SH-SY5Y (cell line): ENCODE data around the gene PRKAR2A.

Experiments
- GATA2 ChIP-seq: IDR thresholded peaks from 2 replicates; pipeline ENCODE4 v1.6.1; 2011; ENCODE audit warnings: mild to moderate bottlenecking, low read depth, low read length
- GATA3 ChIP-seq: IDR thresholded peaks from 2 replicates; pipeline ENCODE4 v1.6.1; 2011; ENCODE audit warnings: low read depth, mild to moderate bottlenecking, low read length, moderate library complexity

The PRKAR2A gene

DNA sequence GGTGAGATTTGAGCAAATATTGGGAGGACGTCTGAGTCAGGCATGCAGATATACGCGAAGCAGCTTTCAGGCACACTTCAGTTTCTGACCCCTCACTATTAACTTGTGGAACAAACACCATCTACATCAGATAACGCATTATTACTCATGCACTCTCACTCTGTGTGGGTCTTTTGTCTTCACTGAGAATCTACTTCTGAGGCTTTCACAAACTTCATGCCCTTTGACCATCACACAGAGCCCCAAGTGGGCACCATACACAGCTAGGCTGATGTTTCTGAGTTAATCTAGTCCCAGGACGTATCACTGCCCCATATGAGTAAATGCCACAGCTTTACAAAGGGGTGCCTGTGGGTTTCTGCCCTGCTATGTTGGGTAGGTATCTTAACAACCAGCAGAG is 91.0 kb downstream of the PRKAR2A start:
- TF ChIP-seq GATA2 (no peak), GATA3 (no peak)

DNA sequence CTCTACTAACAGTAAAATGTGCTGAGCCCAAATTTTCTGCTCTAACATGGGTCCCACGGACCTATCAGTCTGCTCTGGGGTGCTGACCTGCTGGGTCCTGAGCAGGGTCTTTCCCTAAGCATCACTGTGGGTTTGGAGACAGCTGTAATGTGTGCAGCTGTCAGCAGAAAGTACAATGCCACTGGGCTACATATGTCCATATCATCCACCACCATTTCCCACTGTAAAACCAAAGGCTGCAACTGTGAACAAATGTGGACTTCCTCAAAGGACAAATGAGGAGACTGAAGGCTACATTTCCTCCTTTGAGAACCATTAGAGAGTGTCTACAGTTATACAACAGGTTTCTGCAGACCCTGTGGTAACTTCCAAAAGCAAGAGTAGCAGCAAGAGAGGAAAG is 96.8 kb downstream of the PRKAR2A start:
- TF ChIP-seq GATA2 (no peak), GATA3 (no peak)

GRCh38 chr3:48748754-48749153 is 98.9 kb downstream of the PRKAR2A start:
- TF ChIP-seq GATA3 (no peak), GATA2 (no peak)

DNA sequence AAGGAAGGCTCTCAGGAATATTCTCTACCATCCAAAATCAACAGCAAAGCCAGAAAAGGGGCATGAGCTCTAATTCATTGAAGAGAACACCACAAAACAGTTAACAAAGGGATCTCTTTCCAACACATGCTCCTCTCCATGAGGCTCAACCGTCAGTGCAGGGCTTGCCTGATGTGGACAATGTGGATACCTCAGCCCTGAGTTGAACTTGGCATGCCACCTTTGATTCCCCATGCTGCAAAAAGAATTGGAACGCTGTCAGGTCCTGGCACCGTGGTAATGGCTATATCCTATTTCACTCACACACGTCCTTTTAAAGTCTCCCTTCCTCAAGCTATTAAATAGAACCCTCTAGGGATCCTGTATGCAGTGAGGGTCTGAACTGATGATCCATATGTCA is 100.0 kb downstream of the PRKAR2A start:
- TF ChIP-seq GATA3 (no peak), GATA2 (no peak)

DNA sequence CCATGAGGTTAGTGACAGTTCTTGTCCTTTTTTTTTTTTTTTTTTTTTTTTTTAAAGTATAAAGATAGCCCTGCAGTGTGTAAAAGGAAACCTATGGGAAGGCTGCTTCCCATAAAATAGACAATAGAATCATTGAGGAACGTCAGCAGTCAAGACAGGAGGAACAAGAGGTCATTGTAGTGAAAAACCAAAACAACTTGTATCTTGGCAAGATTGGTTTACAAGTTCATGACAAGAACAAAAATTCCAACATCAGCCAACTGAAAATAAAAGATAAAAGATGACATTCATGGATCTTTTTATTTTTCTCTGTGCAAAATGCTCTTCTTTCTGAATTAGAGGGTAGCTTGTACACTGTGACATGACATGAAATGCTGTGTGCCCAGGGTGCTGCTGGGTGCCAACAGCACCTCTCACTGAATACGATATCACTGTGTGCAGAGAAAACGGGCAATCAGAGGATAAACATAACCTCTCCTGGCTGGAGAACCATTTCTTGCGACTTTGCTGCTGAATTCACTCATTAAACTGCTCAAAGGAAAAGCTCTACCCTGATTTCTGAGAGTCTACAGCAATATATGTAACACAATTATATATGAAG is 100.6 kb downstream of the PRKAR2A start:
- TF ChIP-seq GATA3 (no peak), GATA2 (no peak)

DNA sequence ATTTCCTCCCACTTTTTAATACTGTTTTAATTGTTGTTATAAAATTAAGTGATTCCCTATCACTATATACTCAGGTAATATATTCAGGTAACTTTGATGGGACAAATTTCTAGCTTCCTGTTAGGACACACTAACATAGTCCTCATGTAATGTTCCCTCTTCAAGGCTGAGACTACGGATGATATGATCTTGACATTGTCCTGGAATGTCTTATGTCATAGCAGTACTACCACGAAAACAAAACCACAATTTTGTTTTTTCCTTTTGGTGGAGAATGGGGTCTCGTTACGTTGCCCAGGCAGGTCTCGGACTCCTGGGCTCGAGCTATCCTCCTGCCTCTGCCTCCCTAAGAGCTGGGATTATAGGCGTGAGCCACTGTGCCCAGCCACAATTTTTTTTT is 103.9 kb downstream of the PRKAR2A start:
- TF ChIP-seq GATA2 (no peak), GATA3 (no peak)

GRCh38 chr3:48739955-48740823 is 107.5 kb downstream of the PRKAR2A start:
- no peak for TF ChIP-seq GATA2
- no peak for TF ChIP-seq GATA3

- no peak for TF ChIP-seq GATA3
- no peak for TF ChIP-seq GATA2
Measured at GRCh38 chr3:48739617-48739954, 108.1 kb downstream of the PRKAR2A start.

- TF ChIP-seq GATA3, result no peak
- TF ChIP-seq GATA2, result no peak
Measured at GRCh38 chr3:48738926-48739616, 108.6 kb downstream of the PRKAR2A start.

GRCh38 chr3:48738144-48738536 is 109.5 kb downstream of the PRKAR2A start:
- TF ChIP-seq GATA2, result no peak
- TF ChIP-seq GATA3, result no peak

GRCh38 chr3:48727511-48727910 is 120.2 kb downstream of the PRKAR2A start:
- TF ChIP-seq GATA3 (no peak), GATA2 (no peak)

DNA sequence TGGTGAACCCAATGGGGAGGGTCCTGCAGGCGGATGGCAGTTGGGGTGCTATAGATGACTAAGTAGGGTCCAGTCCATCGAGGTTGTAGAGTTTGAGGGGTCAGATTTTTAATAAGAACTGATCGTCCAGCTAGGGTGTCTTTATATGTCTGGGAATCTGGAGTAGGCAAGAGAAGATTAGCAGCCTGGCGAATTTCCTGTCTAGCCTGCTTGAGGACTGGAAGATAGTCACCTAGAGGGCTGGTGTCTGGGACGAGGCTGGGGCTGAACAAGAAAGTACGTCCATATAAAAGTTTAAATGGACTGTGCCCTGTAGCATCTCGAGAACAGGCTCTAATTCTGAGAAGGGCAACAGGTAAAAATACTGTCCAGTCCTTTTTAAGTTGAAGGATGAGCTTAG is 123.9 kb downstream of the PRKAR2A start:
- no peak for TF ChIP-seq GATA2
- TF ChIP-seq GATA3, result no peak

GRCh38 chr3:48716982-48717746 is 130.5 kb downstream of the PRKAR2A start, which contains the start of gene IP6K2:
Gene IP6K2, minus strand, starts transcription at chr3:48717221. Its CDS starts 21,930 bp downstream, at chr3:48695291.
- TF ChIP-seq GATA3, result no peak
- TF ChIP-seq GATA2, result no peak

DNA sequence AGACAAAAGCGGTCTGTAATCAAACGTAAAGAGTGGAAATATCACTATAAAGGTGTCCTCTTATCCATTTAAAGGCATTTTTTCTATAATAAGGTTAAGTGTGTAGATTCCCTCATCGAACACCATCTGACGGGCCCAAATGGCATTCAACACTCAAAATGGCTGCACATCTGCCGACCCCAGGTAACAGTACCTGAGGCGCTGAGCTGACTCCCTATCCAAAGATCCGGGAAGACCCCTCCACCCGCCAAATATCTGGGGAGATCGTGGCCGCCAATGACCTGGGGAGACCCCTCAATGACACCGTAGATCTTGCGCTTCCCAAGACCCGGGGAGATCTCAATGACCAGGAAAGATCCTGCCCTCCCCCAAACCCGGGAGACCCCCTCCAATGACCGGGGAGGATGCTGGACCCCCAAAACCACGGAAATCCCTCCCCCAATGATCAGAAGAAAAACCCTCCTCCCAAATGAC is 131.1 kb downstream of the PRKAR2A start:
- TF ChIP-seq GATA2, result no peak
- TF ChIP-seq GATA3, result no peak

DNA sequence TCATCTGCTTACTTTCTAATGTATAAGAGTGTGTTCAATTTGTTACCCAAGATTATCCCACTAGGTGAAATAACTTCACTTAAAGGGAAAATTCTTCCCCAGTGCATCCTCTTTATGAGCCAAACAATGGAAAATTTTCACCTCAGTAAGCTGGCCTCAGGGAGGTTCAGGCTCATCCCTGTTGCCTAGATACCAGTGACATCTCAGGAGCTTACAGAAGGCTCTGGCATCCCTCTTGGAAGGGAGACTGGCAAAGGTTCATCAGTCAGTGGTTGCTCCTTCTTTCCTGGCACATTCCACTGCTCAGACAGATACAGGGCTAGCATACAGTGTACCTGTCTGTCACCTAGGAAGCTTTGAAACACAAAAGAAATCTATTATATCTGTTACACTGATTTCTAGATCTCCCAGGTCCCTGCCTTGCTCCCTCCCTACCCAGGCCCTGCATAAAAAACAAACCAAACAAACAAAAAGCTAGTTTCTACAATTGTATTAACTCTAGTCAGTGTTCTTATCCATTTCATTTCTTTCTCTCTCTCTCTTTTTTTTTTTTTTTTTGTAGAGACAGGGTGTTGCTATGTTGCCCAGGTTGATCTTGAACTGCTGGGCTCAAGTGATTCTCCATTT is 132.4 kb downstream of the PRKAR2A start:
- TF ChIP-seq GATA3, result no peak
- TF ChIP-seq GATA2, result no peak

GRCh38 chr3:48711727-48712126 is 135.9 kb downstream of the PRKAR2A start:
- TF ChIP-seq GATA2 (no peak), GATA3 (no peak)
